HCT116 (cell line): ENCODE measurements around the gene RNF166. TPM values are rescaled to one million over a fixed set of nuclear protein-coding genes. Genes with fewer than 3 reads are reported as not detected.

Experiments
- ATAC-seq: fragments of 200-7000 bp; cut with Tn5 transposase; 2 replicates; pipeline ENCODE4 v1.9.1; 2020; ENCODE audit warnings: mild to moderate bottlenecking, moderate library complexity
- BruUV-seq: library from RNA; stranded (reverse); fragments of 400-500 nt; replicated peaks from 2 replicates; lab custom pipeline; 2021; lab: Mats Ljungman, UMichigan
- CTCF ChIA-PET: fragments of 300-600 bp; sonication (Branson Sonifier 250); formaldehyde crosslinking; loops from one replicate; lab custom pipeline; 2021; ENCODE audit warnings: antibody characterized with exemption; lab: Charles Lee
- POLR2A ChIA-PET: fragments of 300-600, 350-600 bp; sonication (Branson Sonifier 250); formaldehyde crosslinking; loops from one replicate; lab custom pipeline; 2021; ENCODE audit warnings: antibody characterized with exemption; lab: Charles Lee
- RAD21 ChIA-PET, 2 experiments: fragments of 300-600 bp; sonication (Branson Sonifier 250); formaldehyde crosslinking; loops; one replicate each; lab custom pipeline; 2023; ENCODE audit warnings: low total read pairs in 2 of 2; ENCODE audit not compliant: uncharacterized antibody in 2 of 2, unreplicated experiment in 2 of 2, low non-redundant PET in 1 of 2; lab: Charles Lee
- DNase-seq: peaks from one replicate; pipeline ENCODE4 v3.0.0-alpha.2; 2010; ENCODE audit warnings: low read depth, low spot score
- H2AFZ ChIP-seq: fragments of 200-600 bp; shearing (Covaris generic), sonication (generic); 2 replicates; pipeline ENCODE4 v1.6.1; 2017; ENCODE audit warnings: low read depth, mixed run types, mixed read lengths, antibody characterized with exemption, low read length; ENCODE audit not compliant: poor library complexity, severe bottlenecking
- H3K27ac ChIP-seq: 2 replicates; pipeline ENCODE4 v1.5.1; 2012; ENCODE audit warnings: low read depth, low read length
- H3K27me3 ChIP-seq: fragments of 200-600 bp; sonication (generic); 2 replicates; pipeline ENCODE4 v1.6.1; 2016; ENCODE audit warnings: mixed run types, low read length, mixed read lengths; ENCODE audit not compliant: insufficient read depth
- H3K36me3 ChIP-seq, 2 experiments: fragments of 200-500 bp in 1 of 2; fragments of 200-600 bp in 1 of 2; sonication (Bioruptor generic) in 1 of 2; sonication (generic) in 1 of 2; 2 replicates each; pipeline versions ENCODE4 v1.5.1 to v1.6.1; 2014 to 2016; ENCODE audit warnings: low read length in 2 of 2, inconsistent platforms in 1 of 2, mixed read lengths in 1 of 2, mixed run types in 1 of 2; ENCODE audit not compliant: insufficient read depth in 2 of 2, control insufficient read depth in 1 of 2
- H3K4me1 ChIP-seq, 2 experiments: fragments of 200-600 bp in 1 of 2; sonication (generic) in 1 of 2; 2 replicates each; pipeline versions ENCODE4 v1.5.1 to v1.6.1; 2012 to 2017; ENCODE audit warnings: low read length in 2 of 2, inconsistent platforms in 1 of 2, mild to moderate bottlenecking in 1 of 2, mixed read lengths in 1 of 2, mixed run types in 1 of 2, moderate library complexity in 1 of 2; ENCODE audit not compliant: insufficient read depth in 2 of 2, control insufficient read depth in 1 of 2
- H3K4me2 ChIP-seq: fragments of 200-600 bp; sonication (generic); 2 replicates; pipeline ENCODE4 v1.6.1; 2017; ENCODE audit warnings: mixed run types, low read length, mixed read lengths
- H3K4me3 ChIP-seq, 2 experiments: fragments of 200-600 bp in 1 of 2; sonication (generic) in 1 of 2; replicated peaks in 1 of 2; 2 replicates each; pipeline ENCODE4 v1.5.1; 2011 to 2016; ENCODE audit warnings: low read length in 2 of 2, control low read depth in 1 of 2, low read depth in 1 of 2, mild to moderate bottlenecking in 1 of 2, mixed read lengths in 1 of 2, mixed run types in 1 of 2
- H3K79me2 ChIP-seq: fragments of 200-600 bp; sonication (generic); 2 replicates; pipeline ENCODE4 v1.6.1; 2017; ENCODE audit warnings: mild to moderate bottlenecking, mixed run types, low read length, moderate library complexity, mixed read lengths; ENCODE audit not compliant: insufficient read depth
- H3K9ac ChIP-seq: fragments of 200-600 bp; sonication (generic); 2 replicates; pipeline ENCODE4 v1.6.1; 2016; ENCODE audit warnings: low read length, mixed read lengths
- H3K9me2 ChIP-seq: fragments of 200-600 bp; sonication (generic), shearing (Covaris generic); 2 replicates; pipeline ENCODE4 v1.6.1; 2017; ENCODE audit warnings: mixed run types, mild to moderate bottlenecking, moderate library complexity; ENCODE audit not compliant: insufficient read depth
- H3K9me3 ChIP-seq, 2 experiments: fragments of 200-500 bp in 1 of 2; fragments of 200-600 bp in 1 of 2; sonication (Bioruptor generic) in 1 of 2; sonication (generic) in 1 of 2; 2 replicates each; pipeline ENCODE4 v1.6.1; 2014 to 2017; ENCODE audit warnings: low read length in 2 of 2, mixed read lengths in 2 of 2, inconsistent platforms in 1 of 2, low read depth in 1 of 2, mild to moderate bottlenecking in 1 of 2, mixed run types in 1 of 2, moderate library complexity in 1 of 2; ENCODE audit not compliant: control insufficient read depth in 1 of 2, insufficient read depth in 1 of 2
- H4K20me1 ChIP-seq: fragments of 200-600 bp; sonication (generic), shearing (Covaris generic); 2 replicates; pipeline ENCODE4 v1.6.1; 2017; ENCODE audit warnings: mixed run types, mild to moderate bottlenecking, moderate library complexity; ENCODE audit not compliant: insufficient read depth
- ATF3 ChIP-seq: IDR thresholded peaks from 2 replicates; pipeline ENCODE4 v1.6.1; 2012
- CEBPB ChIP-seq: IDR thresholded peaks from 2 replicates; pipeline ENCODE4 v1.6.1; 2012; ENCODE audit warnings: low read depth
- EGR1 ChIP-seq: IDR thresholded peaks from 2 replicates; pipeline ENCODE4 v1.6.1; 2012; ENCODE audit warnings: low read depth
- ELF1 ChIP-seq: IDR thresholded peaks from 2 replicates; pipeline ENCODE4 v1.6.1; 2012; ENCODE audit warnings: low read depth, borderline replicate concordance
- MAX ChIP-seq: IDR thresholded peaks from 2 replicates; pipeline ENCODE4 v1.6.1; 2012
- POLR2AphosphoS5 ChIP-seq: IDR thresholded peaks from 2 replicates; pipeline ENCODE4 v1.6.1; 2011; ENCODE audit warnings: mild to moderate bottlenecking, low read depth, low read length, moderate library complexity
- RAD21 ChIP-seq: IDR thresholded peaks from 2 replicates; pipeline ENCODE4 v1.6.1; 2012; ENCODE audit warnings: low read depth, mild to moderate bottlenecking
- REST ChIP-seq: IDR thresholded peaks from 2 replicates; pipeline ENCODE4 v1.6.1; 2012; ENCODE audit warnings: low read depth
- SIN3A ChIP-seq: IDR thresholded peaks from 2 replicates; pipeline ENCODE4 v1.6.1; 2012; ENCODE audit warnings: low read depth
- SRF ChIP-seq: IDR thresholded peaks from 2 replicates; pipeline ENCODE4 v1.6.1; 2012; ENCODE audit warnings: low read depth
- TCF7L2 ChIP-seq: IDR thresholded peaks from 2 replicates; pipeline ENCODE4 v1.7.0; 2011; ENCODE audit warnings: borderline replicate concordance, inconsistent platforms; ENCODE audit not compliant: insufficient read depth, insufficient read length; ENCODE audit errors: extremely low read depth
- YY1 ChIP-seq: IDR thresholded peaks from 2 replicates; pipeline ENCODE4 v1.6.1; 2011; ENCODE audit warnings: low read length, low read depth, moderate library complexity, mild to moderate bottlenecking; ENCODE audit not compliant: insufficient replicate concordance; ENCODE audit errors: extremely low read depth
- intact Hi-C: fragments of 100-400 bp; cut with micrococcal nuclease; formaldehyde crosslinking; loops from 2 replicates; pipeline ENCODE4 v1.10.0; 2022
- total RNA-seq: library from RNA; stranded (reverse); gene quantifications from one replicate; pipeline ENCODE4 v1.2.1, GENCODE V29; 2021; ENCODE audit not compliant: unreplicated experiment
- TF ChIP-seq, protein P1 (sequence below): IDR thresholded peaks from 2 replicates; pipeline ENCODE4 v1.6.1; 2011; ENCODE audit warnings: mild to moderate bottlenecking, low read length, moderate library complexity; ENCODE audit not compliant: insufficient replicate concordance; ENCODE audit errors: extremely low read depth

The RNF166 gene
- total RNA-seq, 1 experiment from 2014 or later = 39.4 TPM

DNA sequence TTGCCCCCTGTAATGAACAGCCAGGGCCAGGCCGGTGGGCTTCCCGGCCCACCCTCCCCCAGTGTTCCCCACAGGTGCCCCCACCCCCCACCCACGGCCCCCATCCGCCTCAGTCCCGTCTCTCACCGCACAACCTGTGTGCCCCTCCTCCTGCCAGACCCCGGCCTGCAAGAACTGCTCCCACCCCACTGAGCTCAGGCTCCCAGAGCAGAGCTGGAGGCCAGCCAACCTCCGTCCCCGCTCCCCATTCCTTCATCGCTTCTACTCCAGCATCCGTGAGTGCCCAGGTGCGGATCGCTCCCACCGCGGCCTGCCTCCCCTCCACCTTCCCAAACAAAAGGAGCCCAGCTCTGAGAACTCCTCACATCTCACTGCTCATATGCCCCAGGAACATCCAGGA is 47.5 kb downstream of the RNF166 start:
- Histone ChIP-seq H3K27ac (no peak overlapping the region), H3K36me3 (peaks cover 4 to 6% of the 10 kb centered on the region in 2 experiments; a peak in 2 of 4 replicates), H4K20me1 (no peaks in the 10 kb centered on the region), H3K9ac (no peak overlapping the region), H3K4me1 (peaks cover 0 to 11% of the 10 kb centered on the region in 2 experiments; a peak in 3 of 4 replicates), H3K4me3 (no peak overlapping the region), H3K9me2 (no peaks in the 10 kb centered on the region), H2AFZ (no peak overlapping the region), H3K9me3 (no peaks in the 10 kb centered on the region), H3K4me2 (no peak overlapping the region), H3K27me3 (no peaks in the 10 kb centered on the region), H3K79me2 (peaks cover 33% of the 10 kb centered on the region)
- ChIA-PET CTCF (interaction anchor here (0.5 kb wide), 1 partner anchor 16 kb away, joined by 3 read pairs; no protein-coding TSS in a partner anchor), POLR2A (no interaction called here), RAD21 (no interaction called here)
- DNase-seq (no peak), ATAC-seq (no peak)
- TF ChIP-seq YY1 = no peak
- TF ChIP-seq CEBPB = no peak
- TF ChIP-seq SRF = no peak
- no peak for TF ChIP-seq ELF1
- no peak for TF ChIP-seq POLR2AphosphoS5
- no peak for TF ChIP-seq REST
- no peak for TF ChIP-seq MAX
- no peak for TF ChIP-seq TCF7L2
- TF ChIP-seq SIN3A = no peak
- TF ChIP-seq, protein P1, sequence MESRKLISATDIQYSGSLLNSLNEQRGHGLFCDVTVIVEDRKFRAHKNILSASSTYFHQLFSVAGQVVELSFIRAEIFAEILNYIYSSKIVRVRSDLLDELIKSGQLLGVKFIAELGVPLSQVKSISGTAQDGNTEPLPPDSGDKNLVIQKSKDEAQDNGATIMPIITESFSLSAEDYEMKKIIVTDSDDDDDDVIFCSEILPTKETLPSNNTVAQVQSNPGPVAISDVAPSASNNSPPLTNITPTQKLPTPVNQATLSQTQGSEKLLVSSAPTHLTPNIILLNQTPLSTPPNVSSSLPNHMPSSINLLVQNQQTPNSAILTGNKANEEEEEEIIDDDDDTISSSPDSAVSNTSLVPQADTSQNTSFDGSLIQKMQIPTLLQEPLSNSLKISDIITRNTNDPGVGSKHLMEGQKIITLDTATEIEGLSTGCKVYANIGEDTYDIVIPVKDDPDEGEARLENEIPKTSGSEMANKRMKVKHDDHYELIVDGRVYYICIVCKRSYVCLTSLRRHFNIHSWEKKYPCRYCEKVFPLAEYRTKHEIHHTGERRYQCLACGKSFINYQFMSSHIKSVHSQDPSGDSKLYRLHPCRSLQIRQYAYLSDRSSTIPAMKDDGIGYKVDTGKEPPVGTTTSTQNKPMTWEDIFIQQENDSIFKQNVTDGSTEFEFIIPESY = no peak
- no peak for TF ChIP-seq ATF3
- no peak for TF ChIP-seq EGR1
- TF ChIP-seq RAD21 = no peak
- no TSS peak for BruUV-seq
- intact Hi-C loops = no loop called here
